ENCODE data around the gene GPATCH2. TPM values are rescaled to one million over a fixed set of nuclear protein-coding genes. Genes with fewer than 3 reads are reported as not detected.
"Not testable (repeated sequence)": the region's sequence is repeated elsewhere in the genome, so short reads cannot be mapped to it uniquely, and the experiment has no call there.

GPATCH2 gene
- total RNA-seq, 2 donors from 2014 or later: 12.3 to 14.4 TPM

- no peak for DNase-seq (ENCODE audit: low spot score)
- H3K4me1 Mint-ChIP-seq (ENCODE audit: low read depth in 2 of 2): no peaks in the 10 kb centered on the region
- no peak overlapping the region for H3K27ac Mint-ChIP-seq
- H3K4me3 Mint-ChIP-seq: no peak overlapping the region
- H3K27me3 Mint-ChIP-seq: no peaks in the 10 kb centered on the region
- no peaks in the 10 kb centered on the region for H3K9me3 Mint-ChIP-seq
- peaks cover 14% of the 10 kb centered on the region for H3K36me3 Mint-ChIP-seq
- ATAC-seq: no peak
Measured at GRCh38 chr1:217432339-217432738, 198.6 kb downstream of the GPATCH2 start.

GRCh38 chr1:217431395-217431794, 199.5 kb downstream of the GPATCH2 start:
- Mint-ChIP-seq H3K36me3 (peaks cover 14% of the 10 kb centered on the region), H3K27ac (no peak overlapping the region), H3K4me1 (ENCODE audit: low read depth in 2 of 2) (no peaks in the 10 kb centered on the region), H3K9me3 (no peaks in the 10 kb centered on the region), H3K27me3 (no peaks in the 10 kb centered on the region), H3K4me3 (no peak overlapping the region)
- ATAC-seq: no peak
- no peak for DNase-seq (ENCODE audit: low spot score)

- Mint-ChIP-seq H3K27me3 (no peaks in the 10 kb centered on the region), H3K36me3 (peaks cover 7% of the 10 kb centered on the region), H3K27ac (no peak overlapping the region), H3K9me3 (peaks cover under 1% of the 10 kb centered on the region), H3K4me1 (ENCODE audit: low read depth in 2 of 2) (no peaks in the 10 kb centered on the region), H3K4me3 (no peak overlapping the region)
- ATAC-seq (no peak), DNase-seq (ENCODE audit: low spot score) (no peak)
Measured at GRCh38 chr1:217425422-217425821, 205.5 kb downstream of the GPATCH2 start.

- ATAC-seq (no peak), DNase-seq (ENCODE audit: low spot score) (no peak)
- H3K4me3 Mint-ChIP-seq: no peak overlapping the region
- peaks cover 7% of the 10 kb centered on the region for H3K9me3 Mint-ChIP-seq
- no peaks in the 10 kb centered on the region for H3K27me3 Mint-ChIP-seq
- H3K36me3 Mint-ChIP-seq: no peaks in the 10 kb centered on the region
- H3K4me1 Mint-ChIP-seq (ENCODE audit: low read depth in 2 of 2): no peaks in the 10 kb centered on the region
- H3K27ac Mint-ChIP-seq: no peak overlapping the region
Measured at GRCh38 chr1:217419194-217419551, 211.7 kb downstream of the GPATCH2 start.

GRCh38 chr1:217418269-217419193, 212.4 kb downstream of the GPATCH2 start:
- no peaks in the 10 kb centered on the region for H3K4me1 Mint-ChIP-seq (ENCODE audit: low read depth in 2 of 2)
- no peak for DNase-seq (ENCODE audit: low spot score)
- ATAC-seq: no peak
- no peaks in the 10 kb centered on the region for H3K36me3 Mint-ChIP-seq
- peaks cover 7% of the 10 kb centered on the region for H3K9me3 Mint-ChIP-seq
- no peaks in the 10 kb centered on the region for H3K27me3 Mint-ChIP-seq
- no peak overlapping the region for H3K27ac Mint-ChIP-seq
- no peak overlapping the region for H3K4me3 Mint-ChIP-seq

- Mint-ChIP-seq H3K4me1 (ENCODE audit: low read depth in 2 of 2) (no peaks in the 10 kb centered on the region), H3K27me3 (no peaks in the 10 kb centered on the region), H3K36me3 (no peaks in the 10 kb centered on the region), H3K9me3 (peaks cover 7% of the 10 kb centered on the region), H3K4me3 (no peak overlapping the region), H3K27ac (no peak overlapping the region)
- ATAC-seq: no peak
- no peak for DNase-seq (ENCODE audit: low spot score)
Measured at GRCh38 chr1:217417363-217417762, 213.5 kb downstream of the GPATCH2 start.

- ATAC-seq (no peak), DNase-seq (ENCODE audit: low spot score) (no peak)
- Mint-ChIP-seq H3K4me3 (no peak overlapping the region), H3K9me3 (peaks cover 3% of the 10 kb centered on the region), H3K27ac (no peak overlapping the region), H3K4me1 (ENCODE audit: low read depth in 2 of 2) (no peaks in the 10 kb centered on the region), H3K27me3 (no peaks in the 10 kb centered on the region), H3K36me3 (no peaks in the 10 kb centered on the region)
Measured at GRCh38 chr1:217407534-217408001, 223.3 kb downstream of the GPATCH2 start.

- H3K27me3 Mint-ChIP-seq: no peaks in the 10 kb centered on the region
- H3K27ac Mint-ChIP-seq: no peak overlapping the region
- no peak for DNase-seq (ENCODE audit: low spot score)
- no peak for ATAC-seq
- no peaks in the 10 kb centered on the region for H3K4me1 Mint-ChIP-seq (ENCODE audit: low read depth in 2 of 2)
- no peak overlapping the region for H3K4me3 Mint-ChIP-seq
- H3K9me3 Mint-ChIP-seq: peaks cover 6% of the 10 kb centered on the region
- no peaks in the 10 kb centered on the region for H3K36me3 Mint-ChIP-seq
Measured at GRCh38 chr1:217403026-217403720, 227.7 kb downstream of the GPATCH2 start.

GRCh38 chr1:217402301-217402700, 228.6 kb downstream of the GPATCH2 start:
- Mint-ChIP-seq H3K4me1 (ENCODE audit: low read depth in 2 of 2) (no peaks in the 10 kb centered on the region), H3K27me3 (no peaks in the 10 kb centered on the region), H3K27ac (no peak overlapping the region), H3K4me3 (no peak overlapping the region), H3K36me3 (no peaks in the 10 kb centered on the region), H3K9me3 (peaks cover 7% of the 10 kb centered on the region)
- no peak for ATAC-seq
- DNase-seq (ENCODE audit: low spot score): no peak

- Mint-ChIP-seq H3K9me3 (peaks cover 10% of the 10 kb centered on the region), H3K36me3 (no peaks in the 10 kb centered on the region), H3K4me3 (no peak overlapping the region), H3K27ac (no peak overlapping the region), H3K27me3 (no peaks in the 10 kb centered on the region), H3K4me1 (ENCODE audit: low read depth in 2 of 2) (no peaks in the 10 kb centered on the region)
- ATAC-seq: no peak
- no peak for DNase-seq (ENCODE audit: low spot score)
Measured at GRCh38 chr1:217393896-217394295, 237.0 kb downstream of the GPATCH2 start.

- H3K27me3 Mint-ChIP-seq: no peaks in the 10 kb centered on the region
- ATAC-seq (no peak), DNase-seq (ENCODE audit: low spot score) (no peak)
- H3K9me3 Mint-ChIP-seq: peaks cover 10% of the 10 kb centered on the region
- H3K4me1 Mint-ChIP-seq (ENCODE audit: low read depth in 2 of 2): no peaks in the 10 kb centered on the region
- H3K36me3 Mint-ChIP-seq: no peaks in the 10 kb centered on the region
- H3K27ac Mint-ChIP-seq: no peak overlapping the region
- H3K4me3 Mint-ChIP-seq: no peak overlapping the region
Measured at GRCh38 chr1:217392441-217392840, 238.4 kb downstream of the GPATCH2 start.

GRCh38 chr1:217389895-217390294, 241.0 kb downstream of the GPATCH2 start:
- H3K4me3 Mint-ChIP-seq: no peak overlapping the region
- no peaks in the 10 kb centered on the region for H3K4me1 Mint-ChIP-seq (ENCODE audit: low read depth in 2 of 2)
- ATAC-seq (no peak), DNase-seq (ENCODE audit: low spot score) (no peak)
- H3K27ac Mint-ChIP-seq: no peak overlapping the region
- no peaks in the 10 kb centered on the region for H3K27me3 Mint-ChIP-seq
- peaks cover 6% of the 10 kb centered on the region for H3K9me3 Mint-ChIP-seq
- H3K36me3 Mint-ChIP-seq: no peaks in the 10 kb centered on the region

- no peaks in the 10 kb centered on the region for H3K4me1 Mint-ChIP-seq (ENCODE audit: low read depth in 2 of 2)
- no peaks in the 10 kb centered on the region for H3K27me3 Mint-ChIP-seq
- peaks cover 7% of the 10 kb centered on the region for H3K9me3 Mint-ChIP-seq
- H3K36me3 Mint-ChIP-seq: no peaks in the 10 kb centered on the region
- no peak overlapping the region for H3K4me3 Mint-ChIP-seq
- DNase-seq (ENCODE audit: low spot score): no peak
- no peak overlapping the region for H3K27ac Mint-ChIP-seq
- ATAC-seq: no peak
Measured at GRCh38 chr1:217388522-217389065, 242.3 kb downstream of the GPATCH2 start.

- Mint-ChIP-seq H3K36me3 (peaks cover 11% of the 10 kb centered on the region), H3K9me3 (peaks cover 32% of the 10 kb centered on the region)
- not testable (repeated sequence) for DNase-seq (ENCODE audit: low spot score); H3K27ac Mint-ChIP-seq; H3K4me3 Mint-ChIP-seq; H3K4me1 Mint-ChIP-seq (ENCODE audit: low read depth in 2 of 2); ATAC-seq; H3K27me3 Mint-ChIP-seq
Measured at GRCh38 chr1:217381773-217382172, 249.1 kb downstream of the GPATCH2 start.

Measured in natural killer cell treated with Interleukin-12 subunit alpha and Interleukin-12 subunit beta and Interleukin-15 and Interleukin-18, amount 100 ng/mL, for 72 hours (primary cell).